ENCODE results near the gene RHEB. TPM values are rescaled to one million over a fixed set of nuclear protein-coding genes. Genes with fewer than 3 reads are reported as not detected.

The RHEB gene
- total RNA-seq, 1 donor from 2014 or later = 94.2 TPM

DNA sequence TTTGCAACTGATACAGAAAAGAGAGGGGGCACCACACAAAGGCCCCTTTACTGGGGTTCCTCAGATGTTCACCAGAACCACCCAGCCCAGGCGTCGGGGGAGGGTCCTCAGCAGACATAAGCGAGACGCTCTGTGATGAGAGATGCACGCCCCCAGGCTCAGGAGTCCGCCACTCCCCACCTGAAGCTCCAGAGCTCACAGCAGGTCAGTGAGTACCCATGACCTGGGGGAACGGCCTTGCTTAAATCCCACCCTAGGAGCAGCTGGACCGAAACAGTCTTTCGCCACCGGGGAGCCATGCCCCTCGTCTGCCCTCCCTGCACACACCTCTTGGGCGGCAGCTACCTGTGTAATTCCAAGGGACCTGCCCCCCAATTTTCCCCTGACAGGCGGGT is 82.5 kb downstream of the RHEB start:
- H3K27ac Mint-ChIP-seq (ENCODE audit: unreplicated experiment) = no peak overlapping the region
- H3K9me3 Mint-ChIP-seq (ENCODE audit: unreplicated experiment) = no peaks in the 10 kb centered on the region
- peaks cover 2% of the 10 kb centered on the region for H3K27me3 Mint-ChIP-seq (ENCODE audit: unreplicated experiment)
- TF ChIP-seq, protein P1, sequence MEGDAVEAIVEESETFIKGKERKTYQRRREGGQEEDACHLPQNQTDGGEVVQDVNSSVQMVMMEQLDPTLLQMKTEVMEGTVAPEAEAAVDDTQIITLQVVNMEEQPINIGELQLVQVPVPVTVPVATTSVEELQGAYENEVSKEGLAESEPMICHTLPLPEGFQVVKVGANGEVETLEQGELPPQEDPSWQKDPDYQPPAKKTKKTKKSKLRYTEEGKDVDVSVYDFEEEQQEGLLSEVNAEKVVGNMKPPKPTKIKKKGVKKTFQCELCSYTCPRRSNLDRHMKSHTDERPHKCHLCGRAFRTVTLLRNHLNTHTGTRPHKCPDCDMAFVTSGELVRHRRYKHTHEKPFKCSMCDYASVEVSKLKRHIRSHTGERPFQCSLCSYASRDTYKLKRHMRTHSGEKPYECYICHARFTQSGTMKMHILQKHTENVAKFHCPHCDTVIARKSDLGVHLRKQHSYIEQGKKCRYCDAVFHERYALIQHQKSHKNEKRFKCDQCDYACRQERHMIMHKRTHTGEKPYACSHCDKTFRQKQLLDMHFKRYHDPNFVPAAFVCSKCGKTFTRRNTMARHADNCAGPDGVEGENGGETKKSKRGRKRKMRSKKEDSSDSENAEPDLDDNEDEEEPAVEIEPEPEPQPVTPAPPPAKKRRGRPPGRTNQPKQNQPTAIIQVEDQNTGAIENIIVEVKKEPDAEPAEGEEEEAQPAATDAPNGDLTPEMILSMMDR (IDR thresholded peaks at IDR 0.05; ENCODE audit: unreplicated experiment) = no peak
- H3K4me3 Mint-ChIP-seq (ENCODE audit: unreplicated experiment) = no peak overlapping the region
- no peaks in the 10 kb centered on the region for H3K36me3 Mint-ChIP-seq (ENCODE audit: low read depth, unreplicated experiment)
- peaks cover 4% of the 10 kb centered on the region for H3K4me1 Mint-ChIP-seq (ENCODE audit: unreplicated experiment)
- DNase-seq (ENCODE audit: low spot score) = no peak

DNA sequence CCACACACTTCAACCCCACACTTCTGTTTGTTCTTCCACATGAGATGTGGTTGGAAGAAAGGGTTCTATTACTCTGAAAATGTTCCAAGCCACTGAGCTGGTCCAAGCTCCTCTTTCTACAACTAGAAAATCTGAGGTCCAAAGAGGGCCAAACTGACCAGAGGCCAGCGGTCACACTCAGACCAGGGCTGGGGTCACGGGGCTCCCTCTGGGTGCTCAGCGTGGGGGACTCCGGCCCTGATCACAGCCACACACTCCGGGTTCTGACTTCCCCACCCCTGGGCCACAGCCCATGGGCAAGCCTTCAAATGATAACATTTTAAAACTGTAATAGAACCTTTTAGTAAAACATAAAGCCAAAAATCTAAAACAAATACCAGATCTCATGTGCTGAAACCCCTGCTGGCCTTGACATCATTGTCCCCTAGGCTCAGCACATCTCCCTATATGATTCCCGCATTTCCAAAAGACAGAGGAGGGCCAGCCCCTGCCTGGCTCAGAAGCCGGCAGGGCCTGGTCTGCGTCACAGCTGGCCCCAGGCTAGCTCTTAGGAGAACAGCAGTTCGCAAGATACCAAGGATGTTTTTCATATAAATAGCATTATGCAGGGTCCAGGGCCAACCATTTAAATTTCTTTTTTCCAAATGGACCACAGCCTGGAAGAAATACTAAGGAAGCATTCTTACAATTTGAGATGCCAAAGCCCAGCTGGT is 83.1 kb downstream of the RHEB start:
- no peak for DNase-seq (ENCODE audit: low spot score)
- TF ChIP-seq, protein P1 (IDR thresholded peaks at IDR 0.05; ENCODE audit: unreplicated experiment) = no peak
- Mint-ChIP-seq H3K36me3 (ENCODE audit: low read depth, unreplicated experiment) (no peaks in the 10 kb centered on the region), H3K4me1 (ENCODE audit: unreplicated experiment) (peaks cover 4% of the 10 kb centered on the region), H3K4me3 (ENCODE audit: unreplicated experiment) (no peak overlapping the region), H3K27ac (ENCODE audit: unreplicated experiment) (no peak overlapping the region), H3K27me3 (ENCODE audit: unreplicated experiment) (peaks cover 2% of the 10 kb centered on the region), H3K9me3 (ENCODE audit: unreplicated experiment) (no peaks in the 10 kb centered on the region)

DNA sequence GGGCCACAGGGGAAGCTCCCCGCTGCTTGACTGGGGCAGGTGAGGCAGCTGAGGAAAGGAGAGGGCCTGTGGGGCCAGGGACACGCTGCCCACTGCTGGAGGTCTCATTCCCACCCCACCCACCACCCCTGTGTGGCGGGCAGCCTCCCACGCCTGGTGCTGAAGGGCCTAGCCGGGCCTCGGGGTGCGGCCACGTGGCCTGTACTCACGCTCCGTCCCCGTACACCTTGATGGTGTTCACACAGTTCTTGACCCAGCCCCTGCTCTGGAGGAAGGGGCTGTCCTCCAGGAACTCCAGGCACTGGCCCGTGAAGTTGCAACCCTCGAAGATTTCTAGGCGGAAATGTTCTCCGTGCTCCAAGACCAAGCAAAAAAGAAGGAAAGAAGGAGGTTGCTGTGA is 83.7 kb downstream of the RHEB start:
- Mint-ChIP-seq H3K36me3 (ENCODE audit: low read depth, unreplicated experiment) (no peaks in the 10 kb centered on the region), H3K4me1 (ENCODE audit: unreplicated experiment) (no peaks in the 10 kb centered on the region), H3K9me3 (ENCODE audit: unreplicated experiment) (no peaks in the 10 kb centered on the region), H3K27me3 (ENCODE audit: unreplicated experiment) (peaks cover 4% of the 10 kb centered on the region), H3K4me3 (ENCODE audit: unreplicated experiment) (no peak overlapping the region), H3K27ac (ENCODE audit: unreplicated experiment) (no peak overlapping the region)
- no peak for DNase-seq (ENCODE audit: low spot score)
- TF ChIP-seq, protein P1 (IDR thresholded peaks at IDR 0.05; ENCODE audit: unreplicated experiment) = no peak

DNA sequence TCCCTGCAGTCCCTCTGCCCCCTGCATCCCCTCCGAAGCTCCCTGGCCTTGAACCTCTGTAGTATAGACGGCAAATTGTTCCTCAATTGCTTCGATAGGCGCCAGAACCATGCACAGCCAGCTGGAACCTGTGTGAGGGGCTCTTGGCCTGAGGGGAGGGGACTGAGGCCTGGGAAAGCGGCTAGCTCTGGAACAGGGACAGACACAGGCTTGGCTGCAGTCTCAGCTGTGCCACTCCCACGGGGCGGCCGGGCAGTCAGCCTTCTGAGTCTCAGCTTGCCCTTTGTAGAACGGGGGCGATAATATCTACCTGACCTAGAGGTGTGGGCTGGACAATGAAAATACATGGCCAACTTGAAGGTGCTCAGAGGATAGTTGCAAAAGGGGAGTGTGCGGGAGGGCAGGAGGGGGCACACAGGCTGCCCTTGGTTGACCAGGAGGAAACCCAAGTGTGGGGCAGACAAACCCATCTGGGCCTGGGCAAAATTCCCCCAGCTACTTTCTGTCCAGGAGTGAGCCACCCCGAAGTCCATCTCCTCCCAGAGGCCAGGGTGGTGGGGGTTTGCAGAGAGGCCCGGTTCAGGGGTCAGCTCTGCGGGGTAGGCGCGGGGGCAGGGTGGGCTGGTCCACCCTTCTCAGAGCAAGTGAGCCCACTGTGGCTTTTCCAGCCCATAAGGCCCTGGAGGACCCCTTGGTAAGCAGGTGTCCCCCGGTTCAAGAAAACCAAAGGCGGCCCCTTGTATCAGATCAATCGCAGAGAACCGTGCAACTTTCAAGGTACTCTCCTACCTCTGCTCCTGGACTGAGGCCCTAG is 84.4 kb downstream of the RHEB start:
- Mint-ChIP-seq H3K27me3 (ENCODE audit: unreplicated experiment) (peaks cover 4% of the 10 kb centered on the region), H3K9me3 (ENCODE audit: unreplicated experiment) (no peaks in the 10 kb centered on the region), H3K4me3 (ENCODE audit: unreplicated experiment) (no peak overlapping the region), H3K4me1 (ENCODE audit: unreplicated experiment) (no peaks in the 10 kb centered on the region), H3K27ac (ENCODE audit: unreplicated experiment) (no peak overlapping the region), H3K36me3 (ENCODE audit: low read depth, unreplicated experiment) (no peaks in the 10 kb centered on the region)
- TF ChIP-seq, protein P1 (IDR thresholded peaks at IDR 0.05; ENCODE audit: unreplicated experiment) = no peak
- DNase-seq (ENCODE audit: low spot score) = no peak

DNA sequence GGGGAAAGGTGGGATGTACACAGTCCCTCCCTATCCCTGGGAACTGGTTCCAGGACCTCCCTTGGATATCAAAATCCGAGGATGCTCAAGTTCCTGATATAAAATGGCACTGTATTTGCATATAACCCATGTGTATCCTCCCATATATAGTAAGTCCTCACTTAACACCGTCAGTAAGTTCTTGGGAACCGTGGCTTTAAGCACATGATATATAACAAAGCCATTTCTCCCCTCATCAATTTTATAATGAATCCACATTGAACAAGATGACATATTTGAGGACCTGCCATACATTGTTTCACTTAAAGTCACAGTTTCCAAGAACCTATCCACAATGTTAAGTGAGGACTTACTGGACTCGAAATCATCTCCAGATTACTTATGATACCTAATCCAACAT is 85.1 kb downstream of the RHEB start:
- TF ChIP-seq, protein P1 (IDR thresholded peaks at IDR 0.05; ENCODE audit: unreplicated experiment) = no peak
- Mint-ChIP-seq H3K9me3 (ENCODE audit: unreplicated experiment) (no peaks in the 10 kb centered on the region), H3K4me3 (ENCODE audit: unreplicated experiment) (no peak overlapping the region), H3K27me3 (ENCODE audit: unreplicated experiment) (peaks cover 2% of the 10 kb centered on the region), H3K27ac (ENCODE audit: unreplicated experiment) (no peak overlapping the region), H3K36me3 (ENCODE audit: low read depth, unreplicated experiment) (no peaks in the 10 kb centered on the region), H3K4me1 (ENCODE audit: unreplicated experiment) (peaks cover 5% of the 10 kb centered on the region)
- no peak for DNase-seq (ENCODE audit: low spot score)

Measured in endothelial cell (in vitro differentiated cells).